ELF-1 (cell line): Measurements from ENCODE around the gene ERMP1.
"Not testable (repeated sequence)": the region's sequence is repeated elsewhere in the genome, so short reads cannot be mapped to it uniquely, and the experiment has no call there.

Experiments used
- DNase-seq: peaks from one replicate; pipeline ENCODE4 v3.0.0-alpha.2; 2016; ENCODE audit warnings: low read depth, low spot score

ERMP1 gene

GRCh38 chr9:5832538-5833529 lies at the start of gene ERMP1:
ERMP1 (minus strand) TSS chr9:5833117; CDS start chr9:5833027, 90 bp downstream.
- peak; percentile 92 for DNase-seq

- DNase-seq, result not testable (repeated sequence)
These were observed 49.5 kb upstream of the ERMP1 start for GRCh38 chr9:5882244-5883012.

- peak; percentile 82 for DNase-seq
These were observed 46.7 kb upstream of the ERMP1 start for GRCh38 chr9:5879419-5880181.

- peak; percentile 42 for DNase-seq
These were observed 43.8 kb upstream of the ERMP1 start for GRCh38 chr9:5876711-5877110.

GRCh38 chr9:5876026-5876425 lies 43.1 kb upstream of the ERMP1 start:
- DNase-seq, result no peak

- DNase-seq, result no peak
These were observed 41.1 kb upstream of the ERMP1 start for GRCh38 chr9:5874048-5874447.

GRCh38 chr9:5873439-5873838 lies 40.5 kb upstream of the ERMP1 start:
- no peak for DNase-seq

- no peak for DNase-seq
These were observed 39.6 kb upstream of the ERMP1 start for GRCh38 chr9:5872511-5872910.

GRCh38 chr9:5871785-5872184 lies 38.9 kb upstream of the ERMP1 start:
- DNase-seq, result peak; percentile 43

- no peak for DNase-seq
These were observed 37.8 kb upstream of the ERMP1 start for GRCh38 chr9:5870691-5871090.

- DNase-seq, result no peak
These were observed 37.1 kb upstream of the ERMP1 start for GRCh38 chr9:5870020-5870339.

GRCh38 chr9:5869315-5870019 lies 36.5 kb upstream of the ERMP1 start:
- peak; percentile 81 for DNase-seq

GRCh38 chr9:5868235-5868634 lies 35.3 kb upstream of the ERMP1 start:
- peak; percentile 89 for DNase-seq

GRCh38 chr9:5866685-5867084 lies 33.8 kb upstream of the ERMP1 start:
- DNase-seq, result no peak

- DNase-seq, result no peak
These were observed 33.4 kb upstream of the ERMP1 start for GRCh38 chr9:5866272-5866671.

GRCh38 chr9:5864446-5864845 lies 31.5 kb upstream of the ERMP1 start:
- peak; percentile 91 for DNase-seq

GRCh38 chr9:5863092-5863746 lies 30.3 kb upstream of the ERMP1 start:
- no peak for DNase-seq

- no peak for DNase-seq
These were observed 25.9 kb upstream of the ERMP1 start for GRCh38 chr9:5858833-5859232.

GRCh38 chr9:5857928-5858327 lies 25.0 kb upstream of the ERMP1 start:
- no peak for DNase-seq

- DNase-seq, result no peak
These were observed 21.3 kb upstream of the ERMP1 start for GRCh38 chr9:5854063-5854790.
